C4-2B (cell line): ENCODE data around the gene MEGF11.

Source experiments
- ZFX ChIP-seq: fragments of 450-650 bp; IDR thresholded peaks from 2 replicates; pipeline ENCODE4 v1.6.1; 2017
- TF ChIP-seq, protein P1 (sequence below): fragments of 450-650 bp; conservative IDR thresholded peaks from 2 replicates; pipeline ENCODE4 v1.5.1; 2017; ENCODE audit warnings: mild to moderate bottlenecking

DNA sequence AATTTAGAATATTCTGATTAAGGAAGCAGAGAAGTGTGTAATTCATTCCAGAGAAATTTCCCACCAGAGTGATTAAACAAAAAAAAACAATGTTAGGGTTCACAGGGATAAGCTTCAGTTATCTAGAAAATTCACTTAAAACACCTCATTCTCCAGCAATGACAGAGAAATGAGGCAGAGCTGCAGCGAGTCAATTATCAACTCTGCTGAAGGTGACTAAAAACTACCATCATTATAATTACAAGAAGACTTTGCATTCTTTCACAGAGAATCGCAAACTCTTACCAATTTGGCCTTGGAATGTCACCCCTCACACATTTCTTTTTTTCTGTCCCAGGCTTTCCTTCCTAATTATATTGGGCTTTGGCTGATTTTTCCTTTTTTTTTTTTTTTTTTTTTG lies 267.1 kb downstream of the MEGF11 start:
- TF ChIP-seq, protein P1, sequence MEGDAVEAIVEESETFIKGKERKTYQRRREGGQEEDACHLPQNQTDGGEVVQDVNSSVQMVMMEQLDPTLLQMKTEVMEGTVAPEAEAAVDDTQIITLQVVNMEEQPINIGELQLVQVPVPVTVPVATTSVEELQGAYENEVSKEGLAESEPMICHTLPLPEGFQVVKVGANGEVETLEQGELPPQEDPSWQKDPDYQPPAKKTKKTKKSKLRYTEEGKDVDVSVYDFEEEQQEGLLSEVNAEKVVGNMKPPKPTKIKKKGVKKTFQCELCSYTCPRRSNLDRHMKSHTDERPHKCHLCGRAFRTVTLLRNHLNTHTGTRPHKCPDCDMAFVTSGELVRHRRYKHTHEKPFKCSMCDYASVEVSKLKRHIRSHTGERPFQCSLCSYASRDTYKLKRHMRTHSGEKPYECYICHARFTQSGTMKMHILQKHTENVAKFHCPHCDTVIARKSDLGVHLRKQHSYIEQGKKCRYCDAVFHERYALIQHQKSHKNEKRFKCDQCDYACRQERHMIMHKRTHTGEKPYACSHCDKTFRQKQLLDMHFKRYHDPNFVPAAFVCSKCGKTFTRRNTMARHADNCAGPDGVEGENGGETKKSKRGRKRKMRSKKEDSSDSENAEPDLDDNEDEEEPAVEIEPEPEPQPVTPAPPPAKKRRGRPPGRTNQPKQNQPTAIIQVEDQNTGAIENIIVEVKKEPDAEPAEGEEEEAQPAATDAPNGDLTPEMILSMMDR: no peak
- TF ChIP-seq ZFX: no peak
